HG03280 (cell line): ENCODE measurements around the gene SPN.
"Not testable (repeated sequence)": the region's sequence is repeated elsewhere in the genome, so short reads cannot be mapped to it uniquely, and the experiment has no call there.

ENCODE experiments used
- ATAC-seq: cut with Tn5 transposase; IDR thresholded peaks from one replicate; pipeline ENCODE4 v1.9.1; 2021; ENCODE audit warnings: mild to moderate bottlenecking, moderate library complexity; ENCODE audit not compliant: unreplicated experiment

SPN gene

GRCh38 chr16:29663016-29663806 lies at the start of gene SPN:
TSS of gene SPN (plus strand) at chr16:29663247. CDS start at chr16:29663729, 482 bp downstream.
- no peak for ATAC-seq

GRCh38 chr16:29613307-29614057 lies 49.6 kb upstream of the SPN start:
- peak; percentile 45 for ATAC-seq

- ATAC-seq = not testable (repeated sequence)
Observed at GRCh38 chr16:29614691-29615314, 48.2 kb upstream of the SPN start.

GRCh38 chr16:29616127-29616526 lies 46.9 kb upstream of the SPN start:
- ATAC-seq = not testable (repeated sequence)

GRCh38 chr16:29620591-29620990 lies 42.5 kb upstream of the SPN start:
- not testable (repeated sequence) for ATAC-seq

- not testable (repeated sequence) for ATAC-seq
Observed at GRCh38 chr16:29622738-29623137, 40.3 kb upstream of the SPN start.

- not testable (repeated sequence) for ATAC-seq
Observed at GRCh38 chr16:29623253-29623652, 39.8 kb upstream of the SPN start.

- not testable (repeated sequence) for ATAC-seq
Observed at GRCh38 chr16:29625114-29625513, 37.9 kb upstream of the SPN start.

GRCh38 chr16:29626778-29627331 lies 36.2 kb upstream of the SPN start:
- ATAC-seq = not testable (repeated sequence)

- not testable (repeated sequence) for ATAC-seq
Observed at GRCh38 chr16:29627661-29628075, 35.4 kb upstream of the SPN start.

- ATAC-seq = not testable (repeated sequence)
Observed at GRCh38 chr16:29628707-29629106, 34.3 kb upstream of the SPN start.

GRCh38 chr16:29629318-29629717 lies 33.7 kb upstream of the SPN start:
- not testable (repeated sequence) for ATAC-seq

GRCh38 chr16:29631658-29632057 lies 31.4 kb upstream of the SPN start:
- not testable (repeated sequence) for ATAC-seq

- ATAC-seq = not testable (repeated sequence)
Observed at GRCh38 chr16:29635902-29636301, 27.1 kb upstream of the SPN start.

- not testable (repeated sequence) for ATAC-seq
Observed at GRCh38 chr16:29636368-29636767, 26.7 kb upstream of the SPN start.

GRCh38 chr16:29638751-29639150 lies 24.3 kb upstream of the SPN start:
- ATAC-seq = not testable (repeated sequence)

- ATAC-seq = no peak
Observed at GRCh38 chr16:29641561-29641960, 21.5 kb upstream of the SPN start.

- no peak for ATAC-seq
Observed at GRCh38 chr16:29643596-29643995, 19.5 kb upstream of the SPN start.

GRCh38 chr16:29644338-29644857 lies 18.6 kb upstream of the SPN start:
- peak; percentile 57 for ATAC-seq

GRCh38 chr16:29644973-29645693 lies 17.9 kb upstream of the SPN start:
- no peak for ATAC-seq
